Measurements from ENCODE around the gene DLGAP1. TPM values are rescaled to one million over a fixed set of nuclear protein-coding genes. Genes with fewer than 3 reads are reported as not detected.
"Not testable (repeated sequence)": the region's sequence is repeated elsewhere in the genome, so short reads cannot be mapped to it uniquely, and the experiment has no call there.

The DLGAP1 gene
- total RNA-seq, 1 donor from 2014 or later, result 11.5 TPM

GRCh38 chr18:3479978-3480509 is 975.1 kb downstream of the DLGAP1 start:
- Mint-ChIP-seq H3K27me3 (ENCODE audit: low read depth) (no peaks in the 10 kb centered on the region), H3K36me3 (ENCODE audit: low read depth) (peaks cover 2% of the 10 kb centered on the region), H3K4me3 (no peak overlapping the region), H3K4me1 (peaks cover 4% of the 10 kb centered on the region), H3K27ac (ENCODE audit: unreplicated experiment) (no peak overlapping the region), H3K9me3 (peaks cover 1% of the 10 kb centered on the region)
- DNase-seq (ENCODE audit: low read depth, low spot score), result no peak
- no peak for TF ChIP-seq CTCF (conservative IDR thresholded peaks at IDR 0.05)

GRCh38 chr18:3478262-3478978 is 976.7 kb downstream of the DLGAP1 start:
- Mint-ChIP-seq H3K27ac (ENCODE audit: unreplicated experiment) (no peak overlapping the region), H3K4me3 (no peak overlapping the region), H3K9me3 (peaks cover 6% of the 10 kb centered on the region), H3K36me3 (ENCODE audit: low read depth) (peaks cover 7% of the 10 kb centered on the region), H3K27me3 (ENCODE audit: low read depth) (no peaks in the 10 kb centered on the region), H3K4me1 (peaks cover 4% of the 10 kb centered on the region)
- no peak for DNase-seq (ENCODE audit: low read depth, low spot score)
- no peak for TF ChIP-seq CTCF (conservative IDR thresholded peaks at IDR 0.05)

- Mint-ChIP-seq H3K36me3 (ENCODE audit: low read depth) (peaks cover 9% of the 10 kb centered on the region), H3K4me1 (peaks cover 5% of the 10 kb centered on the region), H3K27me3 (ENCODE audit: low read depth) (no peaks in the 10 kb centered on the region), H3K9me3 (peaks cover 6% of the 10 kb centered on the region), H3K27ac (ENCODE audit: unreplicated experiment) (no peak overlapping the region), H3K4me3 (no peak overlapping the region)
- DNase-seq (ENCODE audit: low read depth, low spot score), result no peak
- TF ChIP-seq CTCF (conservative IDR thresholded peaks at IDR 0.05), result no peak
Observed at GRCh38 chr18:3472681-3473544, 982.2 kb downstream of the DLGAP1 start.

- H3K4me1 Mint-ChIP-seq; H3K36me3 Mint-ChIP-seq (ENCODE audit: low read depth); DNase-seq (ENCODE audit: low read depth, low spot score); H3K4me3 Mint-ChIP-seq; H3K27ac Mint-ChIP-seq (ENCODE audit: unreplicated experiment); H3K9me3 Mint-ChIP-seq; H3K27me3 Mint-ChIP-seq (ENCODE audit: low read depth): not testable (repeated sequence)
Observed at GRCh38 chr18:3472121-3472520, 983.0 kb downstream of the DLGAP1 start.

- H3K9me3 Mint-ChIP-seq, result peaks cover 6% of the 10 kb centered on the region
- no peak for TF ChIP-seq CTCF (conservative IDR thresholded peaks at IDR 0.05)
- no peaks in the 10 kb centered on the region for H3K27me3 Mint-ChIP-seq (ENCODE audit: low read depth)
- no peak overlapping the region for H3K27ac Mint-ChIP-seq (ENCODE audit: unreplicated experiment)
- no peak overlapping the region for H3K4me3 Mint-ChIP-seq
- DNase-seq (ENCODE audit: low read depth, low spot score), result no peak
- H3K36me3 Mint-ChIP-seq (ENCODE audit: low read depth), result peaks cover 9% of the 10 kb centered on the region
- peaks cover 17% of the 10 kb centered on the region for H3K4me1 Mint-ChIP-seq
Observed at GRCh38 chr18:3471141-3471648, 983.9 kb downstream of the DLGAP1 start.
